Heart right ventricle (tissue), 16 donors: ENCODE measurements around the gene PRIM2. TPM values are rescaled to one million over a fixed set of nuclear protein-coding genes. Genes with fewer than 3 reads are reported as not detected.
"Not testable (repeated sequence)": the region's sequence is repeated elsewhere in the genome, so short reads cannot be mapped to it uniquely, and the experiment has no call there.

Experiments
- ATAC-seq, 8 donors: fragments of 200-7000 bp; cut with Tn5 transposase; one replicate each; pipeline ENCODE4 v1.9.1; 2020; ENCODE audit warnings: mild to moderate bottlenecking in 8 of 8, moderate library complexity in 8 of 8, moderate number of reproducible peaks in 1 of 8
- DNase-seq, 2 donors: peaks; one replicate each; pipeline ENCODE4 v3.0.0-alpha.2; 2020
- H3K27ac ChIP-seq, 10 donors: fragments of 200-600 bp; sonication (generic) in 2 of 10; one replicate each; pipeline versions ENCODE4 v1.5.0 to v1.8.0; 2020 to 2022; ENCODE audit warnings: mild to moderate bottlenecking in 3 of 10
- H3K27me3 ChIP-seq, 7 donors: fragments of 200-600 bp; one replicate each; pipeline ENCODE4 v1.8.0; 2021 to 2022; ENCODE audit warnings: mild to moderate bottlenecking in 2 of 7
- H3K36me3 ChIP-seq, 9 donors: fragments of 200-600 bp; sonication (generic) in 1 of 9; one replicate each; pipeline versions ENCODE4 v1.5.0 to v1.8.0; 2020 to 2022; ENCODE audit warnings: mild to moderate bottlenecking in 2 of 9
- H3K4me1 ChIP-seq, 9 donors: fragments of 200-600 bp; sonication (generic) in 1 of 9; one replicate each; pipeline versions ENCODE4 v1.5.0 to v1.8.0; 2020 to 2022; ENCODE audit warnings: mild to moderate bottlenecking in 4 of 9
- H3K4me3 ChIP-seq, 10 donors: fragments of 200-600 bp; sonication (generic) in 2 of 10; one replicate each; pipeline versions ENCODE4 v1.5.0 to v1.8.0; 2020 to 2022; ENCODE audit warnings: mild to moderate bottlenecking in 7 of 10, moderate library complexity in 2 of 10
- H3K9me3 ChIP-seq, 11 donors: fragments of 200-600 bp in 10 of 11; sonication (generic) in 2 of 11; one replicate each; pipeline versions ENCODE4 v1.5.0 to v1.8.0; 2013 to 2022; ENCODE audit warnings: mild to moderate bottlenecking in 2 of 11, control low read depth in 1 of 11, moderate library complexity in 1 of 11
- WGBS, 2 donors: extraction: QIAGEN DNeasy Blood & Tissue Kit; methylation state at CpG; one replicate each; pipeline ENCODE4 v1.1.7; 2013; ENCODE audit warnings: inconsistent platforms in 1 of 2; 5-methylcytosine and 5-hydroxymethylcytosine counted together
- intact Hi-C, 10 donors: fragments of 100-400 bp; cut with DNase I; formaldehyde crosslinking; loops; one replicate each; pipeline versions ENCODE4 v1.11.1 to v1.14.2; 2022
- polyA plus RNA-seq, 2 donors: library from polyadenylated mRNA; stranded (reverse); fragments of 200-250 nt; gene quantifications; one replicate each; pipeline ENCODE4 v1.2.3, GENCODE V29; 2013
- total RNA-seq, 10 donors: library from RNA; stranded (reverse); fragmentation: NEBNext Ultra II Directional in 3 of 10; extraction: Animal tissue kit (Norgen Biotek cat#: 25700) in 3 of 10; gene quantifications; one replicate each; pipeline versions ENCODE4 v1.2.1 to v1.2.4, GENCODE V29; 2021 to 2023
- TF ChIP-seq, protein P1 (sequence below), 9 donors: fragments of 200-600 bp; sonication (generic) in 2 of 9; IDR thresholded peaks; one replicate each; pipeline versions ENCODE4 v1.5.0 to v1.8.0; 2021 to 2022; ENCODE audit warnings: antibody characterized with exemption in 9 of 9, mild to moderate bottlenecking in 5 of 9, moderate library complexity in 1 of 9
- donor health status: Arrhythmogenic right ventricular cardiomyopathy.
- donor health status: ischemic (EF 13 %, LVEDD 7.1; RV severe dilation, severe dysfunction).
- donor health status: healthy with polysubstance abuse.
- donor health status: DM: no; HTN: yes; CAD: no.
- donor health status: DM: no; HTN: no; CAD: no.
- donor health status: ischemic (EF 25% LVEDD 6.9; RV normal size, moderate dysfunction).
- donor health status: ischemic (EF 25% LVEDD 5.7; RV mildly dilated, moderate dysfunction).
- donor health status: healthy.
- donor health status: DM: yes; HTN: yes; CAD: no.
- donor health status: Ischemic cardiomyopathy.
- donor health status: ischemic (EF 35%, LVEDD 5.7; RV mildly dilated, moderate dysfunction).
- donor health status: nonischemic (EF 11% LVEDD 7.7; RV severe dilation, severe dysfunction).
- donor health status: DM: yes; HTN: yes; CAD: no.
- donor health status: PGD.
- donor health status: ischemic (EF 29% LVEDD 5.4; RV normal size, mild dysfunction).
- donor health status: nonischemic (EF 23%, LVEDD 6.1; RV moderate dilation, normal function).

PRIM2 gene
- total and polyA plus RNA-seq, 12 donors, result 2.5 to 5.5 (median 3.8) TPM

- H3K36me3 ChIP-seq, DNase-seq, H3K27me3 ChIP-seq, intact Hi-C loops, H3K4me1 ChIP-seq, H3K4me3 ChIP-seq, H3K27ac ChIP-seq, ATAC-seq, H3K9me3 ChIP-seq: not testable (repeated sequence)
- 85 to 86% methylated on average over 1 of the region's 3 CpGs for WGBS, 2 donors
Measured at GRCh38 chr6:57515845-57516244, 198.4 kb downstream of the PRIM2 start.

- H3K27ac ChIP-seq, H3K36me3 ChIP-seq, H3K4me1 ChIP-seq, H3K4me3 ChIP-seq, intact Hi-C loops, DNase-seq, ATAC-seq, H3K9me3 ChIP-seq, H3K27me3 ChIP-seq: not testable (repeated sequence)
- WGBS, 2 donors, result 88 to 90% methylated on average over 3 of the region's 3 CpGs
Measured at GRCh38 chr6:57516776-57517175, 199.3 kb downstream of the PRIM2 start.

DNA sequence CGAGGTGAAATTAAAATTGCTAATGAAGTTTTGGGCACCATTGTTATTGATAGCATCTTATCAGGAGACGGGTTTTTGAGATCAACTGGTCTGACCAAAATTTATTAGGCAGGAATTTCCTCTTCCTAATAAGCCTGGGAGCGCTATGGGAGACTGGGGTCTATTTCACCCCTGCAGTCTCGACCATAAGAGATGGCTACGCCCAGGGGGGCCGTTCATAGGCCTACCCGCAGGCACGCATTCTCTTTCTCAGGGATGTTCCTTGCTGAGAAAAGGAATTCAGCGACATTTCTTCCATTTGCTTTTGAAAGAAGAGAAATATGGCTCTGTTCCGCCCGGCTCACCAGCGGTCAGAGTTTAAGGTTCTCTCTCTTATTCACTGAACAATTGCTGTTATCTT, 201.8 kb downstream of the PRIM2 start:
- ATAC-seq, H3K36me3 ChIP-seq, H3K27ac ChIP-seq, H3K27me3 ChIP-seq, H3K4me1 ChIP-seq, H3K9me3 ChIP-seq, intact Hi-C loops, DNase-seq, H3K4me3 ChIP-seq: not testable (repeated sequence)
- WGBS, 2 donors, result 66 to 71% methylated on average over 12 of the region's 12 CpGs

- H3K9me3 ChIP-seq, ATAC-seq, DNase-seq, H3K4me3 ChIP-seq, H3K4me1 ChIP-seq, intact Hi-C loops, H3K27me3 ChIP-seq, H3K36me3 ChIP-seq, H3K27ac ChIP-seq: not testable (repeated sequence)
- whole genome bisulfite sequencing, 2 donors, result 50 to 74% methylated on average over 1 of the region's 1 CpG
Measured at GRCh38 chr6:57521085-57521484, 203.7 kb downstream of the PRIM2 start.

DNA sequence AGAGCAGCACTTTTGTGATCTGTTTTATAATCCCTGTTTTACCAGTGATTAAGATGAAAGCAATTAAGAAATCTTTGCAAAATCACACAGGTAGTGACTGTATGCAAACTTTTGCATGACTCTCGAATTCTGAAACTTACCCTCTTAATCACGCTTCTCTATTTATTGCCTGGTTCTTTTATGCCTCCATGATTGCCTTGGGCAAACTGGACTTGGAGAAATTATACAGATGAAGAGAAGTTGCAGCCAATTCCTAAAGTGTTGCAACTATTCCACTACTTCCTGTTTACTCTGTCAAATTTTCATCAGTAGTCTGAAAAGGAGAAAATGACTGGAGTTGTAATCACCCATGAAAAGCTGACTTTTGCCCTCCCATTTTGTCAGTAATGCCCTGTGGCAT, 205.8 kb downstream of the PRIM2 start:
- intact Hi-C loops, H3K9me3 ChIP-seq, ATAC-seq, H3K27ac ChIP-seq, H3K27me3 ChIP-seq, DNase-seq, H3K4me3 ChIP-seq, H3K36me3 ChIP-seq, H3K4me1 ChIP-seq: not testable (repeated sequence)
- WGBS, 2 donors, result 85 to 92% methylated on average over 2 of the region's 2 CpGs

- intact Hi-C loops, DNase-seq, H3K36me3 ChIP-seq, ATAC-seq, H3K9me3 ChIP-seq, H3K4me3 ChIP-seq, H3K27ac ChIP-seq, H3K27me3 ChIP-seq, H3K4me1 ChIP-seq: not testable (repeated sequence)
- WGBS, 2 donors, result no CpG with 5 or more reads among the region's 1 CpG
Measured at GRCh38 chr6:57529755-57530154, 212.3 kb downstream of the PRIM2 start.

- intact Hi-C loops, H3K36me3 ChIP-seq, DNase-seq, H3K27me3 ChIP-seq, H3K4me1 ChIP-seq, H3K4me3 ChIP-seq, ATAC-seq, H3K27ac ChIP-seq, H3K9me3 ChIP-seq: not testable (repeated sequence)
- 87 to 88% methylated on average over 2 of the region's 2 CpGs for WGBS, 2 donors
Measured at GRCh38 chr6:57532660-57533059, 215.2 kb downstream of the PRIM2 start.

GRCh38 chr6:57535121-57535520, 217.7 kb downstream of the PRIM2 start:
- intact Hi-C loops, ATAC-seq, H3K27ac ChIP-seq, H3K9me3 ChIP-seq, H3K4me1 ChIP-seq, H3K36me3 ChIP-seq, H3K4me3 ChIP-seq, DNase-seq, H3K27me3 ChIP-seq: not testable (repeated sequence)
- WGBS, 2 donors, result 100% methylated on average over 1 of the region's 2 CpGs

GRCh38 chr6:57535994-57536393, 218.6 kb downstream of the PRIM2 start:
- intact Hi-C loops, H3K4me1 ChIP-seq, H3K4me3 ChIP-seq, H3K9me3 ChIP-seq, DNase-seq, H3K27ac ChIP-seq, ATAC-seq, H3K36me3 ChIP-seq, H3K27me3 ChIP-seq: not testable (repeated sequence)
- WGBS, 2 donors, result 79 to 88% methylated on average over 1 of the region's 1 CpG
- TF ChIP-seq, protein P1, sequence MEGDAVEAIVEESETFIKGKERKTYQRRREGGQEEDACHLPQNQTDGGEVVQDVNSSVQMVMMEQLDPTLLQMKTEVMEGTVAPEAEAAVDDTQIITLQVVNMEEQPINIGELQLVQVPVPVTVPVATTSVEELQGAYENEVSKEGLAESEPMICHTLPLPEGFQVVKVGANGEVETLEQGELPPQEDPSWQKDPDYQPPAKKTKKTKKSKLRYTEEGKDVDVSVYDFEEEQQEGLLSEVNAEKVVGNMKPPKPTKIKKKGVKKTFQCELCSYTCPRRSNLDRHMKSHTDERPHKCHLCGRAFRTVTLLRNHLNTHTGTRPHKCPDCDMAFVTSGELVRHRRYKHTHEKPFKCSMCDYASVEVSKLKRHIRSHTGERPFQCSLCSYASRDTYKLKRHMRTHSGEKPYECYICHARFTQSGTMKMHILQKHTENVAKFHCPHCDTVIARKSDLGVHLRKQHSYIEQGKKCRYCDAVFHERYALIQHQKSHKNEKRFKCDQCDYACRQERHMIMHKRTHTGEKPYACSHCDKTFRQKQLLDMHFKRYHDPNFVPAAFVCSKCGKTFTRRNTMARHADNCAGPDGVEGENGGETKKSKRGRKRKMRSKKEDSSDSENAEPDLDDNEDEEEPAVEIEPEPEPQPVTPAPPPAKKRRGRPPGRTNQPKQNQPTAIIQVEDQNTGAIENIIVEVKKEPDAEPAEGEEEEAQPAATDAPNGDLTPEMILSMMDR (IDR thresholded peaks at IDR 0.05), result peak in 6 of 9 donors; percentile 19 to 42 (median 31)

DNA sequence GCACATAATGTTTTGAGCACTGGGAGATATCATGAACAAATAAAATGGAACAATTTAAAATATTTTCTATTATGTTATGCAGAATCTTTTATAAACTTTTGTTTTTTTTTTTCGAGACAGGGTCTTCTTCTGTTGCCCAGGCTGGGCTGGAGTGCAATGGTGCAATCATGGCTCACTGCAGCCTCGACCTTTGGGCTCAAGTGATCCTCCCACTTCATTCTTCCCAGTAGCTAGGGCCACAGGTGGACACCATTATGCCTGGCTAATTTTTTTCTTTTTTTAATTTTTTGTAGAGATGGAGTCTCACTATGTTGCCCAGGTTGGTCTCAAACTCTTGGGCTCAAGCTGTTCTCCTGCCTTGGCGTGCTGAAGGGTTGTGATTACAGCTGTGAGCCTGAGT, 220.5 kb downstream of the PRIM2 start:
- H3K4me1 ChIP-seq, H3K9me3 ChIP-seq, DNase-seq, H3K27ac ChIP-seq, H3K27me3 ChIP-seq, ATAC-seq, H3K4me3 ChIP-seq, intact Hi-C loops, H3K36me3 ChIP-seq: not testable (repeated sequence)
- 91 to 95% methylated on average over 3 of the region's 3 CpGs for WGBS, 2 donors

DNA sequence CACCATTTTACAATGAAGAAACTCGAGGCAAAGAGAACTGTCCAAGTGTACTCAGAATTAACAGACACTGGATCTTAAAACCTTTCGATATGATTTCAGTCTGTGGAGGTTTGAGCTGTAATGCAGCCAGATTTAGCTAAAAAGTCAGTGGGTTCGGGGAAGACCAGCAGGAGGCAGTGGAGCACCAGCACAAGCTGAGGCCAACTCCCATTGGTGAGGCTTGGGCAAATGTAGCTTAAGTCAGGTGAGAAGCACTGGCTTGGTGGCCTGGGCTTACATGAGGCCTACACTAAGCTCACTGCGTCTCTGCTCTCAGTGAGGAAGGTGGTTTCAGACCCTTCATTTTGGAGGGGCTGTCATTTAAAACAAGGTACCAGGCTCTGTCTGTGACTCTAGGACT, 234.5 kb downstream of the PRIM2 start:
- WGBS, 2 donors, result 87 to 91% methylated on average over 3 of the region's 4 CpGs
- DNase-seq, H3K27ac ChIP-seq, intact Hi-C loops, H3K4me1 ChIP-seq, ATAC-seq, H3K9me3 ChIP-seq, H3K36me3 ChIP-seq, H3K27me3 ChIP-seq, H3K4me3 ChIP-seq: not testable (repeated sequence)
